Stimulated activated CD4-positive, alpha-beta T cell treated with anti-CD3 and anti-CD28 coated beads, Interleukin-4, amount 100 ng/mL, for 1 hour (primary cell): ENCODE data around the gene PCDHGB3.

Experiments used
- DNase-seq: peaks from one replicate; pipeline ENCODE4 v3.0.0-alpha.2; 2020

The PCDHGB3 gene

GRCh38 chr5:141421489-141421855, 51.4 kb downstream of the PCDHGB3 start:
- DNase-seq = no peak
